CD14-positive monocyte (primary cell): Measurements from ENCODE around the gene CDH23. TPM values are rescaled to one million over a fixed set of nuclear protein-coding genes. Genes with fewer than 3 reads are reported as not detected.
A peak's percentile ranks its signal among the peaks of the same experiment; 100 is the strongest.

Source experiments
- DNase-seq, 3 donors: peaks; one replicate each; pipeline ENCODE4 v3.0.0-alpha.2; 2011 to 2022
- H2AFZ ChIP-seq: 2 replicates; pipeline ENCODE4 v1.6.0; 2012; ENCODE audit warnings: mild to moderate bottlenecking, low read depth, low read length, inconsistent platforms; ENCODE audit not compliant: insufficient read depth, poor library complexity, severe bottlenecking
- H3K27ac ChIP-seq, 2 donors: 1 replicate in 1 of 2; 2 replicates in 1 of 2; pipeline ENCODE4 v1.5.1; 2012 to 2013; ENCODE audit warnings: low read length in 2 of 2, control low read depth in 1 of 2, inconsistent platforms in 1 of 2, low read depth in 1 of 2, mild to moderate bottlenecking in 1 of 2
- H3K27me3 ChIP-seq, 2 donors: one replicate each; pipeline versions ENCODE4 v1.6.0 to v1.6.1; 2011 to 2013; ENCODE audit warnings: low read length in 2 of 2; ENCODE audit not compliant: control insufficient read depth in 2 of 2, insufficient read depth in 2 of 2
- H3K36me3 ChIP-seq, 2 donors: replicated peaks in 1 of 2; 1 replicate in 1 of 2; 2 replicates in 1 of 2; pipeline versions ENCODE4 v1.5.1 to v1.6.1; 2012 to 2013; ENCODE audit warnings: low read length in 2 of 2, control low read depth in 1 of 2, inconsistent platforms in 1 of 2, mild to moderate bottlenecking in 1 of 2; ENCODE audit not compliant: insufficient read depth in 2 of 2, control insufficient read depth in 1 of 2
- H3K4me1 ChIP-seq, 2 donors: 1 replicate in 1 of 2; 2 replicates in 1 of 2; pipeline versions ENCODE4 v1.5.1 to v1.6.1; 2012 to 2013; ENCODE audit warnings: low read length in 2 of 2, control low read depth in 1 of 2, inconsistent platforms in 1 of 2, mild to moderate bottlenecking in 1 of 2, moderate library complexity in 1 of 2; ENCODE audit not compliant: insufficient read depth in 2 of 2, control insufficient read depth in 1 of 2
- H3K4me2 ChIP-seq: replicated peaks from 2 replicates; pipeline ENCODE3; 2012; ENCODE audit warnings: low read length, moderate library complexity, mild to moderate bottlenecking; ENCODE audit not compliant: poor library complexity, severe bottlenecking; ENCODE audit errors: extremely low read depth
- H3K4me3 ChIP-seq, 3 experiments: fragments of 200-600 bp in 1 of 3; sonication (generic) in 1 of 3; replicated peaks in 1 of 3; 1 replicate in 2 of 3; 2 replicates in 1 of 3; pipeline ENCODE4 v1.5.1; 2011 to 2013; ENCODE audit warnings: low read length in 3 of 3, mild to moderate bottlenecking in 3 of 3, control low read depth in 2 of 3, low read depth in 2 of 3, inconsistent platforms in 1 of 3, moderate library complexity in 1 of 3
- H3K79me2 ChIP-seq: 2 replicates; pipeline ENCODE4 v1.6.0; 2012; ENCODE audit warnings: mild to moderate bottlenecking, control low read depth, inconsistent platforms, low read length, moderate library complexity; ENCODE audit not compliant: insufficient read depth
- H3K9ac ChIP-seq: 2 replicates; pipeline ENCODE4 v1.6.0; 2017; ENCODE audit warnings: low read length, mild to moderate bottlenecking; ENCODE audit not compliant: insufficient read depth, poor library complexity, severe bottlenecking
- H3K9me3 ChIP-seq, 2 donors: replicated peaks in 1 of 2; 1 replicate in 1 of 2; 2 replicates in 1 of 2; pipeline versions ENCODE4 v1.5.1 to v1.6.1; 2012 to 2013; ENCODE audit warnings: low read length in 2 of 2, control low read depth in 1 of 2; ENCODE audit not compliant: control insufficient read depth in 1 of 2, insufficient read depth in 1 of 2
- H4K20me1 ChIP-seq: 2 replicates; pipeline ENCODE4 v1.6.0; 2012; ENCODE audit warnings: mild to moderate bottlenecking, low read length, control low read depth, moderate library complexity; ENCODE audit not compliant: insufficient read depth
- H3K27ac Mint-ChIP-seq, 7 donors: one replicate each; pipeline ENCODE4 v1.8.0; 2020; ENCODE audit warnings: mild to moderate bottlenecking in 7 of 7, mixed read lengths in 7 of 7, moderate library complexity in 6 of 7, inconsistent platforms in 2 of 7
- H3K27me3 Mint-ChIP-seq, 3 donors: one replicate each; pipeline ENCODE4 v1.8.0; 2021 to 2022; ENCODE audit warnings: low read depth in 3 of 3, mild to moderate bottlenecking in 3 of 3, mixed read lengths in 3 of 3, moderate library complexity in 3 of 3, inconsistent platforms in 1 of 3
- H3K36me3 Mint-ChIP-seq, 2 donors: one replicate each; pipeline ENCODE4 v1.8.0; 2020; ENCODE audit warnings: mixed read lengths in 2 of 2, inconsistent platforms in 1 of 2, mild to moderate bottlenecking in 1 of 2
- H3K4me1 Mint-ChIP-seq: one replicate; pipeline ENCODE4 v1.8.0; 2020; ENCODE audit warnings: mild to moderate bottlenecking, mixed read lengths
- H3K4me3 Mint-ChIP-seq, 2 donors: one replicate each; pipeline ENCODE4 v1.8.0; 2020; ENCODE audit warnings: mild to moderate bottlenecking in 2 of 2, mixed read lengths in 2 of 2, moderate library complexity in 1 of 2
- H3K9me3 Mint-ChIP-seq, 7 donors: one replicate each; pipeline ENCODE4 v1.8.0; 2020 to 2022; ENCODE audit warnings: mixed read lengths in 7 of 7, mild to moderate bottlenecking in 6 of 7, moderate library complexity in 6 of 7, inconsistent platforms in 2 of 7
- WGBS: methylation state at CpG from one replicate; pipeline ENCODE4 v1.1.5; 2013; ENCODE audit warnings: missing lambda C conversion rate; ENCODE audit not compliant: insufficient coverage; 5-methylcytosine and 5-hydroxymethylcytosine counted together
- intact Hi-C, 2 donors: fragments of 100-400 bp; cut with micrococcal nuclease; formaldehyde crosslinking; loops; one replicate each; pipeline versions ENCODE4 v1.15.0 to v1.15.1; 2023
- polyA plus RNA-seq, 3 donors: library from polyadenylated mRNA; depleted of rRNA in 1 of 3; unstranded in 2 of 3; stranded (reverse) in 1 of 3; fragments of 300-500 nt in 2 of 3; fragments of >200 nt in 1 of 3; fragmentation: Illumina TruSeq in 2 of 3; gene quantifications; 1 replicate in 2 of 3; 2 replicates in 1 of 3; pipeline ENCODE4 v1.2.3, GENCODE V29; 2012 to 2021
- TF ChIP-seq, protein P1 (sequence below): fragments of 200-600 bp; IDR thresholded peaks from one replicate; pipeline ENCODE4 v1.8.0; 2022; ENCODE audit warnings: antibody characterized with exemption, mild to moderate bottlenecking

The CDH23 gene
- polyA plus RNA-seq, 3 donors, result 8.2 to 36.2 (median 10.5) TPM

GRCh38 chr10:71394926-71395562, 1.7 kb upstream of the CDH23 start:
- TF ChIP-seq, protein P1, sequence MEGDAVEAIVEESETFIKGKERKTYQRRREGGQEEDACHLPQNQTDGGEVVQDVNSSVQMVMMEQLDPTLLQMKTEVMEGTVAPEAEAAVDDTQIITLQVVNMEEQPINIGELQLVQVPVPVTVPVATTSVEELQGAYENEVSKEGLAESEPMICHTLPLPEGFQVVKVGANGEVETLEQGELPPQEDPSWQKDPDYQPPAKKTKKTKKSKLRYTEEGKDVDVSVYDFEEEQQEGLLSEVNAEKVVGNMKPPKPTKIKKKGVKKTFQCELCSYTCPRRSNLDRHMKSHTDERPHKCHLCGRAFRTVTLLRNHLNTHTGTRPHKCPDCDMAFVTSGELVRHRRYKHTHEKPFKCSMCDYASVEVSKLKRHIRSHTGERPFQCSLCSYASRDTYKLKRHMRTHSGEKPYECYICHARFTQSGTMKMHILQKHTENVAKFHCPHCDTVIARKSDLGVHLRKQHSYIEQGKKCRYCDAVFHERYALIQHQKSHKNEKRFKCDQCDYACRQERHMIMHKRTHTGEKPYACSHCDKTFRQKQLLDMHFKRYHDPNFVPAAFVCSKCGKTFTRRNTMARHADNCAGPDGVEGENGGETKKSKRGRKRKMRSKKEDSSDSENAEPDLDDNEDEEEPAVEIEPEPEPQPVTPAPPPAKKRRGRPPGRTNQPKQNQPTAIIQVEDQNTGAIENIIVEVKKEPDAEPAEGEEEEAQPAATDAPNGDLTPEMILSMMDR, result no peak
- no peaks in the 10 kb centered on the region for H3K36me3 ChIP-seq
- intact Hi-C loops, result loop anchor here in 1 of 2 donors (5.0 kb wide), 1 partner anchor 312 kb away; no protein-coding TSS in a partner anchor
- 96% methylated on average over 9 of the region's 11 CpGs for WGBS
- H3K4me3 Mint-ChIP-seq, result peak overlapping the region in 1 of 2 donors; percentile 54
- no peak overlapping the region for H2AFZ ChIP-seq
- no peak overlapping the region for H3K9ac ChIP-seq
- H3K9me3 Mint-ChIP-seq, result peaks cover 0 to 22% (median 3%) of the 10 kb centered on the region in 7 donors
- peaks cover 5 to 12% of the 10 kb centered on the region in 2 donors for H3K36me3 Mint-ChIP-seq
- H3K27ac Mint-ChIP-seq, result no peak overlapping the region
- no peak overlapping the region for H3K4me3 ChIP-seq
- peaks cover 21% of the 10 kb centered on the region for H3K4me1 Mint-ChIP-seq
- H3K4me1 ChIP-seq, result peaks cover 10 to 22% of the 10 kb centered on the region in 2 donors
- H3K27me3 ChIP-seq, result peaks cover 36 to 50% of the 10 kb centered on the region in 2 donors
- H3K9me3 ChIP-seq, result peaks cover 0 to 11% of the 10 kb centered on the region in 2 donors
- H3K4me2 ChIP-seq, result no peak overlapping the region
- DNase-seq, result no peak
- H3K79me2 ChIP-seq, result no peaks in the 10 kb centered on the region
- H4K20me1 ChIP-seq, result no peaks in the 10 kb centered on the region
- H3K27ac ChIP-seq, result no peak overlapping the region
- peaks cover 52 to 67% (median 59%) of the 10 kb centered on the region in 3 donors for H3K27me3 Mint-ChIP-seq

DNA sequence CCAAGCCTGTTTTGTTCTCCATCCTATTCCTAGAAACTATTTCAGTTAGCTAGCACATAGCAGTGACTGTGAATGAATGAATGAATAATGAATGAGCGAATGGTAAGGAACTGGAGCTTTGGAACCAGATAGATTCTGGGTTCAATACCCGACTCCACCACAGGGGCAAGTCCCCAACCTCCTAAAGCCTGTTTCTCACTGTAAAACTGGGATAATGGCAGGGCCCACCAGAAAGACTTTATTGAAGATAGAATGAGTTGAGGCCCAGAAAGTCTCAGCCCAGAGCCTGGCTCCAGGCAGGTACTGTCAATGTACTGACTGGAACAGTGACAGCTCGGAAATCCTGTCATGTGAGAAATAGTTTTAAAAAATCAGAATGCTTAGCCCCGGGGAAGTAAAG, 1.1 kb upstream of the CDH23 start:
- peaks cover 19% of the 10 kb centered on the region for H3K4me1 Mint-ChIP-seq
- no peak overlapping the region for H3K27ac Mint-ChIP-seq
- Histone ChIP-seq H3K9me3 (peaks cover 0 to 11% of the 10 kb centered on the region in 2 donors), H3K4me2 (no peak overlapping the region), H3K27ac (no peak overlapping the region), H3K27me3 (peaks cover 38 to 51% of the 10 kb centered on the region in 2 donors), H4K20me1 (no peaks in the 10 kb centered on the region), H3K4me1 (peaks cover 10 to 22% of the 10 kb centered on the region in 2 donors), H3K36me3 (no peaks in the 10 kb centered on the region), H2AFZ (no peak overlapping the region), H3K4me3 (no peak overlapping the region), H3K79me2 (no peaks in the 10 kb centered on the region), H3K9ac (no peak overlapping the region)
- TF ChIP-seq, protein P1, result peak; percentile 32
- intact Hi-C loops, result no loop called here
- peaks cover 53 to 68% (median 54%) of the 10 kb centered on the region in 3 donors for H3K27me3 Mint-ChIP-seq
- peaks cover 0 to 22% (median 3%) of the 10 kb centered on the region in 7 donors for H3K9me3 Mint-ChIP-seq
- peaks cover 5 to 12% of the 10 kb centered on the region in 2 donors for H3K36me3 Mint-ChIP-seq
- peak overlapping the region in 1 of 2 donors; percentile 63 for H3K4me3 Mint-ChIP-seq
- DNase-seq, result no peak
- no CpG with 5 or more reads among the region's 4 CpGs for WGBS
